HG02588 (cell line): ENCODE data around the gene CUX1.

ENCODE experiments used
- ATAC-seq: cut with Tn5 transposase; IDR thresholded peaks from one replicate; pipeline ENCODE4 v1.9.1; 2021; ENCODE audit warnings: mild to moderate bottlenecking, moderate library complexity; ENCODE audit not compliant: unreplicated experiment

Gene CUX1

DNA sequence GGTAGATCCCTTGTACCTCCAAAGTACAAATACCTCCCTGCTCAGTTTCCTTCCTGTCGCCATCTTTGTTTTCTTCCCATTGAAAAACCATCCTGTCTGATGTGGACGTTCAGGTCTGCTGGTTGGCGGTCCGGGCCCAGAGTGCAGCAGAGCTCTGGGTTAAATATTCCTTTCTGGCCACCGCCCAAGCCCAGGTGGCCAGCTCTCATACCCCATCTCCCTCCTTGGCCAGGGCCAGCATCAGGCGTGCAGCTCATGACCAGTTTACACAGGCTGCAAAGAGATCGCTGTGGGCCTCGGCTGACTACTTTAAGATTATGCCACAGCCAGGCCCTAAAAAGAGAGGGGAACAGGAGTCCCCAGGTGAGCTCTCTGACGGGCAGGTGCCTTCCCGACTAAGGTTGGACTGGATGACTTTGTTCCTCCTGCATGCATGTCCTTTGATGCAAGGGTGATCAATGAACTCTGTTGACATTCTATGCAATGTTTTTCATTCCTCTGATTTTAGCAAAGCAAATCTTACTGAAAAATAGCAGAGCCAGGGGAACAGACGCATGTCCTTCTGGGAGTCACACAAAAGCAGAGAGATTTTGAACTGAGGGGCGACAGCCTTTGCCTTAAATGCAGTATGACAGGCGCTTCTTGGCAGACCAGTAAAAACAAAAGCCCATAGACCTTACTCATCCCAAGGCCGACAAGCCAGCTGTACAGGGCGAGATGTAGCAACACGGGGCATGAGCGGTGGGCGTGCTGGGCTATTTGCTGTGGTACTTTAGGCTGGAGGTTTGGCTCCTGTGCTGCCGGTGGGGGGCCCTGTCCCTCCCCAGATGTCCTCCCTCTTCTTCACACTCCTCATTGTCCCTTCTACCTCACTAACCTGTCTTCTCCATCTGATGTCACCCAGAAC lies 435.9 kb downstream of the CUX1 start:
- no peak for ATAC-seq

DNA sequence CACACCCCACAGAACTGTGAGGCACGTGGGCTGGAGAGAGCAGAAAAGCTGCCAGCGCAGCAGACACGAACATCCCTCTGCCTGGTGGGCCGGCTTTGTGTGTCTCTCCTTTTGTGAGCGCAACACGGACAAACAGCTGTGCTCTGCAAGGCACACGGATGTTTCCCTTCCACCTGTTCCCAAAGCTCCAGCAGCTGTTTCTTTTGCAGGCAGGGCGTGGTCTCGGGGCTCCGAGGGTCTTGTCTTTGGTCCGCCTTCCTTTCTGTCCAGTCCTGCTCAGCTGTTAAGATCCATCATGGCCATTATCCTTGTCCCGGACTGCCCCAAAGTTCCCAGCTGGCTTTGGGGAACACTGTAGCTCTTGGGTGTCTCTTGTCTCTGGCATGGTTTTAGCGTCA lies 436.5 kb downstream of the CUX1 start:
- no peak for ATAC-seq

DNA sequence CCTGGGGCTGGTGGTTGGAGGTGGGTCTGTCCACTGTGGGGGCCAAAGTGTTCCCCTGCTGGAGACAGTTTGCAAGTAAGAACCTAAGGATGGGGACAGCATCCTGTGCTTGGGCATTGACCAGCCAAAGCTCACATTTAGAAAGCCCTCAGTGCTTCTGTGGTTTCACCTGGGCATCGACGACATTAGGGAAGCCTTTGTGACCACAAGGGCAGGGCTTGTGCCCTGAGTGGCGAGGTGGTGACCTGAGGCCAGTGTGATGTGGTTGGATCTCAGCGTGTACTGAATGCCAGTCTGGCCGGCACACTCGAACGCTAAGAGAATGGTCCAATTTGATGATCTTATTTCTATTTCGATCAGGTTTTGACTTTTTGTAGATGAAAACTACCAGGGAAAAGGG lies 437.1 kb downstream of the CUX1 start:
- ATAC-seq, result no peak

DNA sequence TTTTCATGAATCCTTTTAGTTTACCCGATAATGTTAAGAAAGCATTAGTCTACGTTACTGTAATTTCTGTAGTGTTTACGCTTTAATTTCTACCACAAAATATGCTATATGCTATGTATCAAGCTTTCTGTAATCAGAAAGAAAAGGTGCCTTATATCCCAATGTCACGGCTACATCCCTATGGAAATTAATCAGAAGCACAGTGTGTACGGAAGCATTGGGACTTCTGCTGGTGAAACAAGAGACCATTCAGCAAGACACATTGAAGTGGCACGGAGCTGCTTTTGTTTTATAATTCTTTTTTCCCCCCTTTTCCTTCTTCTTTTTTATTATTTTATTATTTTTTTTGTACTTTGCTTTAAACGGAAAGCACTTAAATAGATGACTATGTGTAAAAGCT lies 438.1 kb downstream of the CUX1 start:
- no peak for ATAC-seq

DNA sequence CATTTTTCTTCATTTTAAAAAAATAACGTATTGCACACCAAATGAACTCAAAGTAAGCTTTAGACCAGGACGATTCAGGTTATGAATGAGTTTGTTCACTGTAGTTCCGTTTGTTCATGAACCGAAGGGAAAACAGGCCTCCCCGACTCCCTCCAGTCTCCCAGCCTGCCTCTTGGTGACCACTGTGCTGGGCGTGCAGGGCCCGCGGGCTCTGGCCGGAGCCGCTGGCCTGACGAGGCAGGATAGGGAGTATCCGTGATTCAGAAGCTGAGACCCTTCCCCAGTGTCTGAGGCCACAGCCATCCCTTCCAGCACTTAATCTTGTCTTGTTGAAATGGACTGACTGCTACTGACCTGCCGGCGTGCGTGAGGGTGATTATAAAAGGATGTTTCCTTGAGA lies 438.5 kb downstream of the CUX1 start:
- ATAC-seq, result no peak

GRCh38 chr7:102258073-102258748 lies 440.8 kb downstream of the CUX1 start:
- no peak for ATAC-seq

DNA sequence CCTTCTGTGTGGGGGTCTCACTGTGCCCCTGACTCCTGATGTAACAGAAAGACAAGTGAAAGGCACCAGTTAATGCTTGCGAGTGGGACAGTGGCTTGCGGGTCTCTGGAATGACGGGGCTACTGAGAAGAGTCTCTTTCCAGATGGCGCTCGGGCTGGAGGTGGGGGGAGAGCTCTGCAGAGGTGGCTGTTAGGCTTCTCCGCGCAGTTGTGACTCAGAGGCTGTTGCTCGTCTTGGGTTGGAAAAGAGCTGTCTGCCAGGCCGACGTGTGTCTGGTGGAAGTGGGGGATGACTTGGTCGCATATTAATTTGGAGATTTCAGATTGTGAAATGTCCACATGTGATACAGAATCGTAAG lies 441.3 kb downstream of the CUX1 start:
- ATAC-seq, result no peak

- ATAC-seq, result no peak
Measured at GRCh38 chr7:102260856-102261255, 443.4 kb downstream of the CUX1 start.

- no peak for ATAC-seq
Measured at GRCh38 chr7:102261451-102261850, 444.0 kb downstream of the CUX1 start.

- ATAC-seq, result no peak
Measured at GRCh38 chr7:102262546-102262945, 445.1 kb downstream of the CUX1 start.

- no peak for ATAC-seq
Measured at GRCh38 chr7:102264367-102264891, 447.0 kb downstream of the CUX1 start.

DNA sequence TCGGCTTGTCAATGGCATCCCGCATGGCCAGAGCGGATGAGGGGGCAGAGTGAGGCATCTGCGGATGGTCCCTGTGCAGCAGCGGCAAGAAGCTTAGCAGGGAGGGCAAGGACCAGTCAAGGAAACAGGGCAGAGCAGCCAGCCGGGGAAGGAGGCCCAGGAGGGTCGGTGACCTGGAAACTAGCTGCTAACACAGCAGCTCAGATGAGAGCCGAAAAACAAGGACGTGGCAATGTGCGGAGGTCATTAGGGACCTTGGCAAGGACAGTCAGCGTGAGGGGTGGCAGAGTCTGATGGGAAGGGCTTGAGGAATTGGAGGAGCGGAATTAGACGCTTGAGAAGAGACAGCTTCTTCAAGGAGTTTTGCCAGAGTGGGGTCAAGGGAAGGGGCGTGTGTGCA lies 449.1 kb downstream of the CUX1 start:
- no peak for ATAC-seq

GRCh38 chr7:102268635-102269034 lies 451.2 kb downstream of the CUX1 start:
- ATAC-seq, result no peak

GRCh38 chr7:102270178-102270887 lies 452.9 kb downstream of the CUX1 start:
- ATAC-seq, result no peak

- ATAC-seq, result no peak
Measured at GRCh38 chr7:102271158-102271798, 453.9 kb downstream of the CUX1 start.

- peak; percentile 54 for ATAC-seq
Measured at GRCh38 chr7:102272075-102272916, 454.9 kb downstream of the CUX1 start.

DNA sequence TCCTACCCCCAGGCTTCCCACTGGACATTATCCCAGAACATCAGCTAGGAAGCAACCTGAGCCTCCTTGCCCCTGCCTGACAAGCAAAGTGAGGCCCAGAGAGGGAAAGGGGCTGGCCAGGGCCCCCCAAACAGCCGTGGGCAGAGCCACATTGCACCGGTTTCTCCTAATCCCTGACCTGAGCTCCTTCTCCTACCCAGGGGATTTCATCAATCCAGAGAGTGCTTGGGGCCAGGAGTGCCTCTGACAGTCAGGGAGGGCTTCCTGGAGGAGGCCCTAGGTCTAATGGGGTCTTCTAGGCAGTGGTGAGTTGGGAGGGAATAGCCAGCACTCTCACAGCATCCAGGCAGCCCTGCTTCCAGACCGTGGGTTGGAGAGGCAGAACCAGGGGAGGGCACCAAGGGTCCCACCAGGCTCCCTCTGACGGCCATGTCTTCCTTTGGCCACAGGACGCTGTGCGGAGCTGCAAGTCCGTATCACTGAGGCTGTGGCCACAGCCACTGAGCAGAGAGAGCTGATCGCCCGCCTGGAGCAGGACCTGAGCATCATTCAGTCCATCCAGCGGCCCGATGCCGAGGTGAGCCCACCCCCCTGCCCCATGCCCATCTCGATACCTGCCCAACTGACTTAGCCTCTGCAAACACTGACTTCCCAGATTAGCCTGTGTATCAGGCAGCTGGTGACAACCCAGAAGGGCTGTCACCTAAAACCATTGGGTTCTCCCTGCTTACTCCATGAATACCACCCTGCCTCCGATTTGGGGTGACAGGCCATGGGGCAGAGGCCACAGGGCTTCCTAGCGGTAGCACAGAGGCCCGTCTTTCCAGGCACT lies 455.7 kb downstream of the CUX1 start:
- no peak for ATAC-seq

DNA sequence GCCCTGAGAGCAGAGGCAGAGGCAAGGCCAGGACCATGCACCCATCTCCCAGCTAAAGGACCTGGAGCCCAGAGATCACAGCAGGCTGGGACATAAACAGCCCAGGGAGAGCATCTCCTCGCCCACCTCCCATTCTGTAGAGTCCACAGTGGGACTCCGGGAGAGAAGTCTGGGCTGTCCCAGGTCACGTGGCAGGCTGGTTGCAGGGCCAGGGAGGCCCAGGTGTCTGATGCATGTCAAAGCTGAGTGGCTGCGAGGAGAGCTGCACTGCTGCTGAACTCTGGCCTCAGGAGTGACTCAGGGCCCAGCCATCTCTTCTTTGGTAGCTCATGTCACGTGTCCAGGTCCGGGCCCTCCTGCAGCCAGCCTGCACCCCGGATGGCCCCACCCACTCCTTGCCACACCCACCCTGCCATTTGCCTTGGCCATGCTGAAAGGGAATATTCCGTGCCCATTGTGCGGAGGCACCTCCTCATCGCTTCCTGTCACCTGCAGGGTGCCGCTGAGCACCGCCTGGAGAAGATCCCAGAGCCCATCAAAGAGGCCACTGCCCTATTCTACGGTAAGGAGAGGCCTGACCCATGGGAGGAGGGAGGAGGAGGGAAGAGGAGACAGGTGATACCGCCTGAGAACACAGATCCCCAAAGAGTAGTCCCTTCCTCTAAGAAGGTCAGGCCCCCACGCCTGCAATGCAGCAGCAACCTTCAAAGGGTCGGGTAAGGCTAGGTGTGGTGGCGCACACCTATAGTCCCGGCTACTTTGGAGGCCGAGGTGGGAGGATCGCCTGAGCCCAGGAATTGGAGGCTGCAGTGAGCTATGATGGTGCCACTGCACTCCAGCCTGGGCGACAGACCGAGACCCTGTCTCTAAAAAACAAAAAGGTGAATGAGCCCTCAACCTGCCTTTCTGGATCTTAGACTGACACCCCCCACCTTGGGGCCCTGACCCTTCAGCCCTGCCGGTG lies 456.6 kb downstream of the CUX1 start:
- no peak for ATAC-seq
